Stimulated activated CD8-positive, alpha-beta memory T cell treated with anti-CD3 and anti-CD28 coated beads, Interleukin-12 subunit alpha, Interleukin-12 subunit beta, amount 100 ng/mL, for 1 hour (primary cell): ENCODE results near the gene DYNC1LI1.
A peak's percentile ranks its signal among the peaks of the same experiment; 100 is the strongest.
"Not testable (repeated sequence)": the region's sequence is repeated elsewhere in the genome, so short reads cannot be mapped to it uniquely, and the experiment has no call there.

Experiments
- DNase-seq: peaks from one replicate; pipeline ENCODE4 v3.0.0-alpha.2; 2020; ENCODE audit warnings: low read depth

Gene DYNC1LI1

GRCh38 chr3:32531010-32531647 is 39.5 kb downstream of the DYNC1LI1 start:
- no peak for DNase-seq

DNA sequence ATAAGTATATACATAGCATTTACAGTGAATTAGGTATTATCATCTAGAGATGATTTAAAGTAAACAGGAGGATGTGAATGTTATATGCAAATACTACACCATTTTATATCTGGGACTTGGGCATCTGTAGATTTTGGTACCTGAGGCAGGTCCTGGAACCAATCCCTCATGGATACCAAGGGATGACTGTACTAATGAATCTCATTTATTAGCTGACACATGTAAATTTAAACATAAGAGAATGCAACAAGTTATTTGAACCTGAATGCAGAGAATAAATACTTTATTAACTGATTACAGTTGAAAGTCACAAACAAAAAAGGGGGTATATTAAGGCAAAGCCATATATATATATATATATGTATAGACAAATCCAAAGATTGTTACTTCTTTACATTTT is 44.9 kb downstream of the DYNC1LI1 start:
- no peak for DNase-seq

DNA sequence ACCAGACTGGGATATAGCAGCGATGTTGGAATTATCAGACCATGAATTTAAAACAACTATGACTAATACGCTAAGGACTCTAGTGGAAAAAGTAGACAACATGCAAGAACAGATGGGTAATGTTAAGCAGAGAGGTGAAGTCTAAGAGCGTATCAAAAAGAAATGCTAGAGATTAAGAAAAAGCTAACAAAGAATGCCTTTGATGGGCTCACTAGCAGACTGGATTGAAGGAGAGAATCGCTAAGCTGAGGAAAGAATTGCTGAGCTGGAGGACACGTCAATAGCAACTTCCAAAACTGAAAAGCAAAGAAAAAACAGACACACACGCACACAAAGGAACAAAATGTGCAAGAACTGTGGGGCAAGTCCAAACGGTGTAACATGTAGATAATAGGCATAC is 48.0 kb downstream of the DYNC1LI1 start:
- no peak for DNase-seq

- DNase-seq, result not testable (repeated sequence)
Observed at GRCh38 chr3:32518921-32519320, 51.7 kb downstream of the DYNC1LI1 start.

DNA sequence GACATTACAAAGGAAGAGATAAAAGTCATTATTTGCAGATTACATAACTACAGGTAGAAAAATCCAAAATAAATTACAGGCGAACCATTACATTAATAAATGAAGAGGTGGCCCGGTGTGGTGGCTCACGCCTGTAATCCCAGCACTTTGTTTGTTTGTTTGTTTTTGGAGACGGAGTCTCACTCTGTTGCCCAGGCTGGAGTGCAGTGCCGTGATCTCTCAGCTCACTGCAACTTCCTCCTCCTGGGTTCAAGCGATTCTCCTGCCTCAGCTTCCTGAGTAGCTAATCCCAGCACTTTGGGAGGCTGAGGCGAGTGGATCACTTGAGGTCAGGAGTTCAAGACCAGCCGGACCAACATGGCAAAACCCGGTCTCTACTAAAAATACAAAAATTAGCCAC is 53.9 kb downstream of the DYNC1LI1 start:
- DNase-seq, result not testable (repeated sequence)

DNA sequence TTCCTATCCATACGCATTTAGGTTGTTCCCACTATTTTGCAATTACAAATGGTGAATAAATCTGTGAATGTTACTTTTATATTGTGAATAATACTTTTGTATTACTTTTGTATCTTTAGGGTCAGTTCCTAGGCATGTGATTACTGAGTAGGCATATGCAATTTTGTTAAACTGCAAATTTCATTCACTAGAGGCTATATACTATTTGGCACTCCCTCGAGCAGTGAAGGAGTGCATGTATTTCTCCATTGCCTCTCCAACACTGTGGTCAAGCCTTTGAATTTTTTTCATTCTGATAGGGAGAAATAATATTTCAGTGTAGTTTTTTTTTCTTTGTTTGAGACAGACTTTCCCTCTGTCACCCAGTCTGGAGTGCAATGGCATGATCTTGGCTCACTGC is 59.7 kb downstream of the DYNC1LI1 start:
- no peak for DNase-seq

- peak; percentile 37 for DNase-seq
Observed at GRCh38 chr3:32510075-32510724, 60.5 kb downstream of the DYNC1LI1 start.

GRCh38 chr3:32508711-32509110 is 61.9 kb downstream of the DYNC1LI1 start:
- no peak for DNase-seq

DNA sequence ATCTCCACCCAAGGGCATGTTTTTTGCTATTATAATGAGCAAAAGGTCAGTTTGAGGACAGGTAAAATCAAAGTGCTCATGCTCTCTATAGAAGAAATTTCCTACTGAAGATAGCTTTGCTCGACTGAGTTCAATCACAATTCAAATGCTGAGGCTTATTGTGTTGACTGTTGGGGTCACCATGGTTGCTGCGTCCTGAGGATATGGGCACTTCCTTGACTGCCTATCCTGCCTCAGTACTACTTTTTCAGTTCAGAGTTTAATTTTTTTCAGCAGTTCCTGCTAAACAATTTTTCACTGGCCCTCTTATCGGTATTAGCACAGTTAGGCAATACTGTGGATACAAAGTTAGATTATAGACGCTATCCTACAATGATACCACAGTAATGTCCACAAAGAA is 64.2 kb downstream of the DYNC1LI1 start:
- DNase-seq, result no peak

GRCh38 chr3:32502946-32503286 is 67.7 kb downstream of the DYNC1LI1 start:
- no peak for DNase-seq

DNA sequence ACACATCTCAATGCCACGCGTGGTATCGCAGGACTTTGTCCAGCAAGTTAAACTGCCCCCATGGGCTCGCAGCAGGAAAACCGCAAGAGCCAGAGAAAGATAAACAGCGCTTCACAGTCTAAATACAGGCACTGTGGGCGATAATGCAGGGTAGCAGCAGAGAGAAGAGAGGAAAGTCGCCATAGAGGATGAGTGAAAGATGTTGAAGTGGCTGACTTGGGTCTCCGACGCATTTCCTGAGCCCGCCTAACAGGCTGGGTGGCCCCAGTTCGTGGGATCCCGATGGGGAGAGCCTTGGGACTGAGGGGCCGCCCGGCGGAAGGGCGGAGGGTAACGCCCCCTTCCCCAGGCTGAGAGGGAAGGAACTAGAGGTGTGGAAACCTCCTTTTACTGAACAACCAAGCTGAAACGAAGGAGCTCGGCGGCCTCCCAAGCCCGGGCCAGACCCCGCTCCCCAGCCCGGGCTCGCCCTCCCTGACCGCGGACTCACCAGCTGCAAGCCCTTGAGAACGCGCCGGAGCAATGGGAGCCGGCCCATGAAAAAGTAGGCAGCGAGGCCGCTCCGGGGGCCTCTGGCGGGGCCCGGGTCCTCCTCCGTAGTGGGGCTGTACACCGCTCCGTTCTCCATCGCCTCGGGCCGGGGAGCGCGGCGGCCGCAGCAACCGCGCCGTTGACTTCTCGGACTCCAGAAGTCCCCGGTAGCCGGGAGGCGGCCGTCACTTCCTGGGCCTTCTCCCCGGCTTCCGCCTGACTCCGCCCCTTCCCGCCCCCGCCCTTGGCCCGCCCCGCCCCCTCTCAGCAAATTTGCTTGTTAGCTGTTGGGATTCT is 68.3 kb downstream of the DYNC1LI1 start, which contains the start of gene CMTM6:
TSS of gene CMTM6 (minus strand) at position 735 of the 828 bp plus-strand sequence. CDS start at position 628, 107 bp downstream.
- DNase-seq, result peak; percentile 65

DNA sequence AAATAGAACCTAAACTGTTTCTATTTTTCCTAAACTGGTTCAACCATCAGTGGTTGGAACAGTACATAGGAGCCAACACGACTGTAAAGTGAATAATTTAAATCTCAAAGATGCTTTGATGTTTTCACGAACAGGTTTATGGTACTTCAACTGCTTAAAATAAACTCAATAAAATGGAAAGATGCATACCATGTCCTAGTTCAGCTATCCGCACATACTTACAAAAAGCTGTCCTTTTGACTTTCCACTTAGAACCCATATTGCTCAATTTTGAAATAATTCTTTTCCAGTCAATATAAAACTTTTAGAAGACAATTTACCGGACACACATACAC is 68.9 kb downstream of the DYNC1LI1 start:
- no peak for DNase-seq

DNA sequence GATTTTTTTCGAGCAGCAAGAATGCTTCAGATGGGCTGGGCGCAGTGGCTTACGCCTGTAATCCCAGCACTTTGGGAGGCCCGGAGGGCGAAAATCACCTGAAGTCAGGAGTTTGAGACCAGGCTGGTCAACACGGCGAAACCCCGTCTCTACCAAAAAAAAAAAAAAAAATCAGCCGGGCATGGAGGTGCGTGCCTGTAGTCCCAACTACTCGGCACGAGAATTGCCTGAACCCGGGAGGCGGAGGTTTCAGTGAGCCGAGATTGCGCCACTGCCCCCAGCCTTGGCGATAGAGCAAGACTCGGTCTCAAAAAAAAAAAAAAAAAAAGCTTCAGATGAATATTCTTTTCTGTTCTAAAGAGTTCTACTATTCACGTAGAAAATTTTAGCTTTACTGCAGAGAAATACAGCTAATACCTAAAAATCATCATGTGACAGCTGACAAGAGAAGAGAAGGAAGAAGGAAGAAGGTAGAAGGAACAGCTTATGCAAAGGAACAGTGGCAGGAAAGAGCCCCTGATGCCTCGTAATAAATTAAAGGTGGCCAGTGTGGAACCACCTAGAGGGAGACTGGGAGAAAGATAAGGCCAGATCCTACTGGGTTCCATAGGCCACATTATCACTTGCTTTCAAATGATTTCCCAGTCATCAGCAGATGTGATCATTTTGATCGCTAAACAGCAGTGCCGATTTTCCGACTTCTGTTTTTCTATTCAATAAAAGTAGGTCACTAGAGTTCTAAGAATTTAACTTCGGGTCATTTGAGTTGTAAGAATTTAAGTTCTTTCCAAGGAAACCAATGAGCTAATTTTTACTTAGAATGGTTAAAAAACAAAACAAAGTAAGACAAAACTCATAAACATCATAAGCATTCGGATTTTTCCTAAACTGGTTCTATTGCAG is 69.5 kb downstream of the DYNC1LI1 start:
- DNase-seq, result no peak

DNA sequence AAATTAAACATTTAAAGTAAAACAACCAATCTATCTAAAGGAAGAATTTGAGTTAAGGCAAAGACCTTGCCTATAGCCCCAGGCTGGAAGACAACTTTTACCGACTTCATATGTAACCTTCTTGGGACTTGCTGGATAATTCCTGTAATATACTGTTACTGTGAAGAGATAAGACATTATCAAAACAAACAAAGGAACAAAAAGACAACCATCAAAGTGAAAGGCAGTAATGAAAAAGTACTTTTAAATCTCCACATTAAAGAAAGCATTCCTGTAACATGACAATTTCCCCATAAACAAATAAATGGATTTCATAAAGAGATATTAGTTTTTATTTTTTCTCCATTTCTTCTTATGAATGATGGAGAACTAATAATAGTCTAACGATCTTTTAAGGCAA is 70.4 kb downstream of the DYNC1LI1 start:
- no peak for DNase-seq

DNA sequence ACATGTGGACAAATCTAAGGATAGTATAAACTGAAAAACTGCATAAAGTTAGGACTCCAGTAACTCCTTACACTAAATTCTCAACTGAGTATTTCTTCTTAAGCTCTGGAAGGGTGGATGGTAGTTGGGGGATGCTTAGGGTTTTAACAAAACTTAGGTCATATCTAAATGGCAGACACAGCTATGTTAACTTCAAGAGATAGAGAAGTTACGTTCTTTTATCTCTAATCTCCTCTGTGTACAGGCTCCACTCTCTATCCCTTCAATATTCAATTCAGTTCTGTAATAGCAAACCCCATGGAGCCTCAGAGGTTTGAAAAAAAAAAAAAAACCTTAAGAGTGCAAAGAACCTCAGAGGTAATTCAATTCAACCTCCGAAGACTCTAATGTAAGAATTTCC is 71.1 kb downstream of the DYNC1LI1 start:
- DNase-seq, result no peak

DNA sequence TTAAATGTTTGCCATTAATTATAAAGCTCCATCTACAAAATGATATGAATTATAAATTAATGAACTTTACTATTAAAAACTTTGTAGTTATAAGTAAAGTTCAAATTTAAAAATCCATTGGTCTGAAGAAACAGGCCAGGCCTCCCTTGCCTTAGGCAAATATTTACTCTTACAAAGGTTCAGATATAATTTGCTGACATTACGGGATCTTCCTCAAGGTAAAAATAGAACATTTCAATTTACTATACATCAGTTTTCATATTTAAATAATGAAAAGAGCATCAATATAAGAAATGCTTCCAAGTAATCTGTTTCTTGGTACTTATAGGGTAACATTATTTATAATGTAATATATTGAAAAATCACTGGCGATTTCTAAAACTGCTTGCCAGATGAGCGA is 71.7 kb downstream of the DYNC1LI1 start:
- DNase-seq, result no peak

DNA sequence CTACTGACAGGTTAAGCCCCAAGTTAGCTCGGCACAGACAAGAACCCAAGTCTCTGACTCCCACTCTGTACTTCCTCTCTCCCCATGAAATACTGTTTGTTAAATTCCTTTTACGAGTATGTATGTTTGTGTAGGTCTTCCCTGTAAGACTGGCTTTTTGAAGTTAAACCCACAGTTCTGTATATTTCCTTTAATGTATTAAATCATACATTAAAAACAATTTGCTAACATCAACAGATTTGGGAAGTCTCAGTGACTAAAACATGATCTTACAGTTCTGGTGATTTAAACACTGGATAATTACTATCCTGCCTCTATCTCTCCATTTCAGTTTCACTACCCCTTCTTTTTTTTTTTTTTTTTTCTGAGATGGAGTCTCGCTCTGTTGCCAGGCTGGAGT is 72.4 kb downstream of the DYNC1LI1 start:
- DNase-seq, result no peak

GRCh38 chr3:32495609-32496008 is 75.0 kb downstream of the DYNC1LI1 start:
- no peak for DNase-seq

GRCh38 chr3:32495085-32495484 is 75.6 kb downstream of the DYNC1LI1 start:
- no peak for DNase-seq

DNA sequence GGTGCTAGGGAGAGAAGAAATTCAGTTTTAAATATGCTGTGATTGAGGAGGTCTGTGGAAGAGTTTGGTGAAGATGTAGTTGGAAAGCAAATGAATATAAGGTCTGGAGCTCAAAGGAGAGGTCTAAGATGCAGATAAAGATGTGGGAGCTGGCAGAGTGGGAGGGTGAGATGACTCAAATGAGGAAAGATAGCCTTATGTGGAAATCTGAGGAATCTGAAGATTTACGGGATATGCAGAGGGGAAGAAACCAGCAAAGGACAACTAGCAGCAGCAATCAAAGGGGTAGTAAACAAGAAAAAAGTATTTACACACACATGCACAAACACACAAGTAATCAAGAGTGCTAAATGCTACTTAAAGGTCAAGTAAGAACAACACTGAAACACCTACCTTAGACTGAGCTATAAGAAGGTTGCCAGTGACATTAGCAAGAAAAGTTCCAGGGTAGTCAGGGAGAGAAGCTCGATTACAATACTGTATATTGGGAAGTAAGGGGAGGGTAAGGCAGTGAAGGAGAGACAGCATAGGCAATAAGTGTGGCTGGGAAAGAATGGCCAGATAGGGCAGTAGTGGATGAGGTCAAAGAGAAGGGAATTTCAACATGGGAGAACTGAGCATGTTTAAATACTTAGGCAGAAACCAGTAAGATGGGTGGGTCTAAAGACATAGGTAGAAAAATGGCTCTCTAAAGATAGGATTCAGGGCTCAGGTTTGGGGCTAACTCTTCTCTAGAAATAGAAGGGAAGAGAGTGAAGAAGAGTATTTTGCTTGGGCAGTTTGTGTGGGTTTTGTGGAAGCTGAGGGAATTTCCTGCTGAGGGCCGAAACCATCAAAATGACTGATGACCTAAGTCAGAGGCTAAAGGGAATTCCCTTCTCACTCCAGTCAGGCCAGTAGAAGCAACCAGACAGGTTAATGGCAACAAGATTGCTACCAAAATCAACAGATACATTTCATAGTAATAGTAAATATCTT is 76.9 kb downstream of the DYNC1LI1 start:
- no peak for DNase-seq
